ENCODE results near the gene DHCR24. TPM values are rescaled to one million over a fixed set of nuclear protein-coding genes. Genes with fewer than 3 reads are reported as not detected.
A peak's percentile ranks its signal among the peaks of the same experiment; 100 is the strongest.
"Not testable (repeated sequence)": the region's sequence is repeated elsewhere in the genome, so short reads cannot be mapped to it uniquely, and the experiment has no call there.

Gene DHCR24
- total RNA-seq, 1 experiment from 2014 or later, result 337 TPM

- ATAC-seq, result no peak
- H3K9me3 Mint-ChIP-seq, result no peaks in the 10 kb centered on the region
- no peaks in the 10 kb centered on the region for H3K27me3 Mint-ChIP-seq (ENCODE audit: low read depth)
- peaks cover 45% of the 10 kb centered on the region for H3K4me1 Mint-ChIP-seq
- H3K27ac Mint-ChIP-seq, result peak overlapping the region; percentile 71
- ChIA-PET POLR2A (no interaction called here), CTCF (interaction anchor here (1.3 kb wide), 1 partner anchor 139 kb away, joined by 4 read pairs; no protein-coding TSS in a partner anchor)
- TF ChIP-seq GABPB1 (CRISPR knock-in tag; IDR thresholded peaks at IDR 0.05), result peak; percentile 76; the same call in 1 of the 2 replicates
- TF ChIP-seq ZNF232 (CRISPR knock-in tag; IDR thresholded peaks at IDR 0.05), result no peak
- H3K36me3 Mint-ChIP-seq, result peaks cover 51% of the 10 kb centered on the region
- DNase-seq (ENCODE audit: low spot score), result no peak
- no peak overlapping the region; the same call in 1 of the 2 replicates for H3K4me3 Mint-ChIP-seq
Measured at GRCh38 chr1:54883349-54884102, 3.5 kb downstream of the DHCR24 start.

- Mint-ChIP-seq H3K36me3 (peaks cover 55% of the 10 kb centered on the region), H3K27me3 (ENCODE audit: low read depth) (no peaks in the 10 kb centered on the region), H3K27ac (no peak overlapping the region), H3K4me3 (no peak overlapping the region), H3K9me3 (no peaks in the 10 kb centered on the region), H3K4me1 (peaks cover 37% of the 10 kb centered on the region)
- no peak for TF ChIP-seq GABPB1 (CRISPR knock-in tag; IDR thresholded peaks at IDR 0.05)
- TF ChIP-seq ZMAT4 (CRISPR knock-in tag; IDR thresholded peaks at IDR 0.05), result no peak
- TF ChIP-seq CREB1 (CRISPR knock-in tag; IDR thresholded peaks at IDR 0.05), result no peak
- no peak for TF ChIP-seq ZNF138 (CRISPR knock-in tag; conservative IDR thresholded peaks at IDR 0.05)
- TF ChIP-seq TEAD4 (CRISPR knock-in tag; IDR thresholded peaks at IDR 0.05), result no peak
- TF ChIP-seq ZNF317 (CRISPR knock-in tag; IDR thresholded peaks at IDR 0.05; ENCODE audit: borderline replicate concordance, low read depth), result no peak
- TF ChIP-seq ATF2 (CRISPR knock-in tag; IDR thresholded peaks at IDR 0.05; ENCODE audit: borderline replicate concordance, low read depth), result no peak
- DNase-seq (ENCODE audit: low spot score) (no peak), ATAC-seq (no peak)
- CTCF ChIA-PET, result no interaction called here
- POLR2A ChIA-PET, result no interaction called here
Measured at GRCh38 chr1:54882519-54882918, 4.5 kb downstream of the DHCR24 start.

- H3K27ac Mint-ChIP-seq; DNase-seq (ENCODE audit: low spot score); H3K9me3 Mint-ChIP-seq; H3K27me3 Mint-ChIP-seq (ENCODE audit: low read depth); H3K4me3 Mint-ChIP-seq; POLR2A ChIA-PET; ATAC-seq: not testable (repeated sequence)
- H3K4me1 Mint-ChIP-seq, result peaks cover 39% of the 10 kb centered on the region
- peaks cover 58% of the 10 kb centered on the region for H3K36me3 Mint-ChIP-seq
- CTCF ChIA-PET, result interaction anchor here (2.1 kb wide), 1 partner anchor 63 kb away, joined by 6 read pairs; no protein-coding TSS in a partner anchor
Measured at GRCh38 chr1:54881604-54882003, 5.4 kb downstream of the DHCR24 start.

- H3K27ac Mint-ChIP-seq, result no peak overlapping the region
- CTCF ChIA-PET, result interaction anchor here (0.7 to 2.1 kb wide), 2 partner anchors 32 to 65 kb away, joined by 4 to 6 read pairs; no protein-coding TSS in a partner anchor
- no peak for TF ChIP-seq TP53 (CRISPR knock-in tag; IDR thresholded peaks at IDR 0.05)
- TF ChIP-seq CDX4 (CRISPR knock-in tag; IDR thresholded peaks at IDR 0.05; ENCODE audit: borderline replicate concordance), result no peak
- TF ChIP-seq ZNF671 (CRISPR knock-in tag; IDR thresholded peaks at IDR 0.05), result no peak
- TF ChIP-seq JAZF1 (CRISPR knock-in tag; IDR thresholded peaks at IDR 0.05), result no peak
- TF ChIP-seq TEAD1 (CRISPR knock-in tag; IDR thresholded peaks at IDR 0.05), result no peak
- TF ChIP-seq NR3C1 (CRISPR knock-in tag; conservative IDR thresholded peaks at IDR 0.05; ENCODE audit: low read depth), result no peak
- TF ChIP-seq ELF4 (CRISPR knock-in tag; IDR thresholded peaks at IDR 0.05; ENCODE audit: low read depth), result no peak
- no peak for TF ChIP-seq E2F4 (CRISPR knock-in tag; IDR thresholded peaks at IDR 0.05; ENCODE audit: borderline replicate concordance, low read depth)
- TF ChIP-seq ZNF121 (CRISPR knock-in tag; IDR thresholded peaks at IDR 0.05), result no peak
- TF ChIP-seq ZNF425 (CRISPR knock-in tag; conservative IDR thresholded peaks at IDR 0.05), result no peak
- no peak for TF ChIP-seq SOX15 (CRISPR knock-in tag; IDR thresholded peaks at IDR 0.05)
- no peak for TF ChIP-seq ZNF423 (CRISPR knock-in tag; IDR thresholded peaks at IDR 0.05)
- H3K27me3 Mint-ChIP-seq (ENCODE audit: low read depth), result no peaks in the 10 kb centered on the region
- ATAC-seq, result no peak
- H3K9me3 Mint-ChIP-seq, result no peaks in the 10 kb centered on the region
- H3K36me3 Mint-ChIP-seq, result peaks cover 72% of the 10 kb centered on the region
- POLR2A ChIA-PET, result no interaction called here
- peaks cover 24% of the 10 kb centered on the region for H3K4me1 Mint-ChIP-seq
- no peak overlapping the region for H3K4me3 Mint-ChIP-seq
- no peak for DNase-seq (ENCODE audit: low spot score)
Measured at GRCh38 chr1:54879872-54880271, 7.1 kb downstream of the DHCR24 start.
